Ovary (tissue), 3 donors: ENCODE data around the gene GNA12.

Experiments used
- POLR2A ChIP-seq: fragments of 450-650 bp; IDR thresholded peaks from one replicate; pipeline ENCODE4 v1.6.1; 2017; ENCODE audit warnings: antibody characterized with exemption, mild to moderate bottlenecking, moderate library complexity
- TF ChIP-seq, protein P1 (sequence below), 3 donors: fragments of 450-650 bp in 2 of 3; fragments of 200-600 bp in 1 of 3; IDR thresholded peaks; one replicate each; pipeline versions ENCODE4 v1.5.1 to v1.8.0; 2016 to 2022; ENCODE audit warnings: antibody characterized with exemption in 3 of 3, mild to moderate bottlenecking in 1 of 3
- donor health status: DM: no; HTN: no; CAD: no.

DNA sequence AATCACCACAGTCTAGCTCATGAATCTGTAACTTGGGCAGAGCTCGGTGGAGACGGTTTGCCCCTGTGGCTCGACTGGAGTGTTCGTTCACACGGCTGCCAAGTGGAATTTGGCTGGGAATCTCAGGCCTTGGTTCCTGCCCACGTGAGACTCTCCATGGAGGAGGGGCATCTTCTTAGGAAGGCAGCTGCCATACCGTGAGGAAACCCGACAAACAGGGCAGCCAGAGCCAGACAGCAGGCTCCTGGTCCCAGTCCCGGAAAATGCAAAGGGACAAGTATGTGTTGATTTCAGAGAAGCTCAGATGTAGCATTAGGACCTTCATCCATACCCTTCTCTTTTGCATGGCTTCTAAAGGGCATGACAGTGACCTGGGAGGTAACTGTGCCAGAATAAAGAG, 129.5 kb downstream of the GNA12 start:
- TF ChIP-seq, protein P1, sequence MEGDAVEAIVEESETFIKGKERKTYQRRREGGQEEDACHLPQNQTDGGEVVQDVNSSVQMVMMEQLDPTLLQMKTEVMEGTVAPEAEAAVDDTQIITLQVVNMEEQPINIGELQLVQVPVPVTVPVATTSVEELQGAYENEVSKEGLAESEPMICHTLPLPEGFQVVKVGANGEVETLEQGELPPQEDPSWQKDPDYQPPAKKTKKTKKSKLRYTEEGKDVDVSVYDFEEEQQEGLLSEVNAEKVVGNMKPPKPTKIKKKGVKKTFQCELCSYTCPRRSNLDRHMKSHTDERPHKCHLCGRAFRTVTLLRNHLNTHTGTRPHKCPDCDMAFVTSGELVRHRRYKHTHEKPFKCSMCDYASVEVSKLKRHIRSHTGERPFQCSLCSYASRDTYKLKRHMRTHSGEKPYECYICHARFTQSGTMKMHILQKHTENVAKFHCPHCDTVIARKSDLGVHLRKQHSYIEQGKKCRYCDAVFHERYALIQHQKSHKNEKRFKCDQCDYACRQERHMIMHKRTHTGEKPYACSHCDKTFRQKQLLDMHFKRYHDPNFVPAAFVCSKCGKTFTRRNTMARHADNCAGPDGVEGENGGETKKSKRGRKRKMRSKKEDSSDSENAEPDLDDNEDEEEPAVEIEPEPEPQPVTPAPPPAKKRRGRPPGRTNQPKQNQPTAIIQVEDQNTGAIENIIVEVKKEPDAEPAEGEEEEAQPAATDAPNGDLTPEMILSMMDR (IDR thresholded peaks at IDR 0.05), result no peak
- no peak for TF ChIP-seq POLR2A
